HepG2 (cell line): ENCODE measurements around the gene MAP3K20. TPM values are rescaled to one million over a fixed set of nuclear protein-coding genes. Genes with fewer than 3 reads are reported as not detected.

Source experiments
- ATF7 ChIP-seq, 2 experiments: fragments of 450-650 bp in 1 of 2; sonication (generic) in 1 of 2; formaldehyde crosslinking in 1 of 2; IDR thresholded peaks; 2 replicates each; pipeline versions ENCODE4 v1.4.0 to v1.6.1; 2016 to 2020; ENCODE audit warnings: antibody characterized with exemption in 1 of 2, mild to moderate bottlenecking in 1 of 2, missing genetic modification reagents in 1 of 2
- EEA1 ChIP-seq: sonication (generic); formaldehyde crosslinking; IDR thresholded peaks from 2 replicates; pipeline ENCODE4 v1.5.1; 2020; ENCODE audit warnings: mild to moderate bottlenecking, missing genetic modification reagents, borderline replicate concordance
- NONO ChIP-seq, 2 experiments: fragments of 450-650 bp in 1 of 2; sonication (generic) in 1 of 2; formaldehyde crosslinking in 1 of 2; IDR thresholded peaks in 1 of 2; conservative IDR thresholded peaks in 1 of 2; 2 replicates each; pipeline versions ENCODE4 v1.6.1 to v1.8.0; 2017 to 2022; ENCODE audit warnings: mild to moderate bottlenecking in 1 of 2, missing genetic modification reagents in 1 of 2, moderate library complexity in 1 of 2
- POLR2A ChIP-seq, 2 experiments: IDR thresholded peaks; 2 replicates each; pipeline ENCODE4 v1.6.1; 2011; ENCODE audit warnings: low read depth in 2 of 2, low read length in 2 of 2, mild to moderate bottlenecking in 1 of 2, moderate library complexity in 1 of 2; ENCODE audit not compliant: insufficient read depth in 1 of 2
- RARG ChIP-seq: sonication (generic); formaldehyde crosslinking; IDR thresholded peaks from 2 replicates; pipeline ENCODE4 v1.4.0; 2020; ENCODE audit warnings: low read depth, mild to moderate bottlenecking, missing genetic modification reagents
- SMC3 ChIP-seq: IDR thresholded peaks from 2 replicates; pipeline ENCODE4 v1.6.1; 2011; ENCODE audit warnings: low read length, improper control_type of control experiment
- SMYD3 ChIP-seq: sonication (generic); formaldehyde crosslinking; IDR thresholded peaks from 2 replicates; pipeline ENCODE4 v1.8.1; 2023; ENCODE audit warnings: mild to moderate bottlenecking, missing genetic modification reagents
- SP1 ChIP-seq, 2 experiments: fragments of 450-650 bp in 1 of 2; sonication (generic) in 1 of 2; formaldehyde crosslinking in 1 of 2; IDR thresholded peaks; 2 replicates each; pipeline versions ENCODE4 v1.4.0 to v1.6.1; 2016 to 2020; ENCODE audit warnings: missing genetic modification reagents in 1 of 2
- SSRP1 ChIP-seq: IDR thresholded peaks from 2 replicates; pipeline ENCODE4 v1.6.1; 2016; ENCODE audit warnings: control low read depth
- TSC22D2 ChIP-seq: sonication (generic); formaldehyde crosslinking; IDR thresholded peaks from 2 replicates; pipeline ENCODE4 v1.5.1; 2020; ENCODE audit warnings: missing genetic modification reagents, mild to moderate bottlenecking, borderline replicate concordance
- ZBTB1 ChIP-seq: sonication (generic); formaldehyde crosslinking; IDR thresholded peaks from 2 replicates; pipeline ENCODE4 v1.4.0; 2020; ENCODE audit warnings: missing genetic modification reagents, borderline replicate concordance
- ZBTB20 ChIP-seq: sonication (generic); formaldehyde crosslinking; IDR thresholded peaks from 2 replicates; pipeline ENCODE4 v1.8.1; 2023; ENCODE audit warnings: missing genetic modification reagents, low read depth, mild to moderate bottlenecking, borderline replicate concordance
- ZNF224 ChIP-seq: sonication (generic); formaldehyde crosslinking; IDR thresholded peaks from 2 replicates; pipeline ENCODE4 v1.5.0; 2020; ENCODE audit warnings: mild to moderate bottlenecking, missing genetic modification reagents
- ZNF225 ChIP-seq: sonication (generic); formaldehyde crosslinking; IDR thresholded peaks from 2 replicates; pipeline ENCODE4 v1.4.0; 2020; ENCODE audit warnings: mild to moderate bottlenecking, missing genetic modification reagents
- ZNF549 ChIP-seq: sonication (generic); formaldehyde crosslinking; IDR thresholded peaks from 2 replicates; pipeline ENCODE4 v1.5.0; 2020; ENCODE audit warnings: missing genetic modification reagents
- ZNF558 ChIP-seq: sonication (generic); formaldehyde crosslinking; IDR thresholded peaks from 2 replicates; pipeline ENCODE4 v1.9.0; 2022; ENCODE audit warnings: mild to moderate bottlenecking, missing genetic modification reagents, borderline replicate concordance
- ZNF747 ChIP-seq: sonication (generic); formaldehyde crosslinking; IDR thresholded peaks from 2 replicates; pipeline ENCODE4 v1.8.1; 2023; ENCODE audit warnings: missing genetic modification reagents, mild to moderate bottlenecking, borderline replicate concordance
- ZNF792 ChIP-seq: IDR thresholded peaks from 2 replicates; pipeline ENCODE4 v1.6.1; 2016
- polyA plus RNA-seq, 8 experiments: library from polyadenylated mRNA; depleted of rRNA in 3 of 8; stranded (reverse) in 7 of 8; unstranded in 1 of 8; fragments of >200 nt; fragmentation: Illumina TruSeq in 4 of 8; extraction: Trizol in 4 of 8; gene quantifications; 2 replicates each; pipeline versions ENCODE4 v1.2.1 to v1.2.3, GENCODE V29; 2011 to 2016; ENCODE audit warnings: low read depth in 4 of 8, missing spikeins in 1 of 8, mixed read lengths in 1 of 8; ENCODE audit not compliant: insufficient read depth in 1 of 8
- total RNA-seq, 5 experiments: library from RNA; depleted of rRNA; stranded (reverse); fragments of >200 nt; fragmentation: Illumina TruSeq; extraction: Trizol; gene quantifications; 2 replicates each; pipeline ENCODE4 v1.2.3, GENCODE V29; 2016; ENCODE audit warnings: low read depth in 1 of 5
- TF ChIP-seq, protein P1 (sequence below): sonication (generic); formaldehyde crosslinking; IDR thresholded peaks from 2 replicates; pipeline ENCODE4 v1.8.0; 2022; ENCODE audit warnings: missing genetic modification reagents, mild to moderate bottlenecking, borderline replicate concordance
- TF ChIP-seq, protein P2 (sequence below): sonication (generic); formaldehyde crosslinking; IDR thresholded peaks from 2 replicates; pipeline ENCODE4 v1.9.0; 2021; ENCODE audit warnings: missing genetic modification reagents, borderline replicate concordance
- TF ChIP-seq, protein P3 (sequence below): sonication (generic); formaldehyde crosslinking; IDR thresholded peaks from 2 replicates; pipeline ENCODE4 v1.5.0; 2020; ENCODE audit warnings: mild to moderate bottlenecking, low read depth, missing genetic modification reagents, borderline replicate concordance
- TF ChIP-seq, protein P4 (sequence below): sonication (generic); formaldehyde crosslinking; IDR thresholded peaks from 2 replicates; pipeline ENCODE4 v1.5.0; 2020; ENCODE audit warnings: missing genetic modification reagents
- TF ChIP-seq, protein P5 (sequence below): IDR thresholded peaks from 2 replicates; pipeline ENCODE4 v1.4.0; 2020; ENCODE audit warnings: mild to moderate bottlenecking, missing genetic modification reagents

Gene MAP3K20
- total and polyA plus RNA-seq, 2 of the 13 experiments (the other 11 are each of a cell fraction or from before 2014, with no cell fraction given), result 5.2 to 13.5 TPM

DNA sequence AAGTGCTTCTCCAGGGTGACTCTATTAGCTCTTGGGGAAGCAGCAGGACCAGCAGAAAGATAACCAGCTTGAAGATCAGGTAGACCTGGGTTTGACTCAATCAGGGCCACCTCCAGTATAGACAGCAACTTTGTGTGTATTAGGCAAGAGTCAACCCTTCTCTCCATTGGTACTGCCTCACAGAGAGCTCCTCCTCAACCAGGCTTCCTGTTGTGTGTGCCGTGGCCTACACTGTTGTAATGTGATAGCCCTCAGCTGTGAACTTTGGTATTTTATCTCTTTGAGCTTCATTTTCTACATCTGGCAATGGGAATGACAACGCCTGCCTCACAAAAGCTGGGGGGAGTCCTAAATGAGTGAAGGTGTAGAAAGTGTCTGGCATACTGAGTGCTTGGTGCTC, 17.0 kb upstream of the MAP3K20 start (continued):
- TF ChIP-seq, protein P1, sequence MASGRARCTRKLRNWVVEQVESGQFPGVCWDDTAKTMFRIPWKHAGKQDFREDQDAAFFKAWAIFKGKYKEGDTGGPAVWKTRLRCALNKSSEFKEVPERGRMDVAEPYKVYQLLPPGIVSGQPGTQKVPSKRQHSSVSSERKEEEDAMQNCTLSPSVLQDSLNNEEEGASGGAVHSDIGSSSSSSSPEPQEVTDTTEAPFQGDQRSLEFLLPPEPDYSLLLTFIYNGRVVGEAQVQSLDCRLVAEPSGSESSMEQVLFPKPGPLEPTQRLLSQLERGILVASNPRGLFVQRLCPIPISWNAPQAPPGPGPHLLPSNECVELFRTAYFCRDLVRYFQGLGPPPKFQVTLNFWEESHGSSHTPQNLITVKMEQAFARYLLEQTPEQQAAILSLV (CRISPR knock-in tag), result no peak
- TF ChIP-seq NONO (IDR thresholded peaks at IDR 0.05), result no peak
- no peak for TF ChIP-seq NONO (CRISPR knock-in tag; conservative IDR thresholded peaks at IDR 0.05)
- TF ChIP-seq ZNF549, result no peak
- no peak for TF ChIP-seq ZBTB1
- no peak for TF ChIP-seq ZNF224 (CRISPR knock-in tag)
- TF ChIP-seq ZNF747 (CRISPR knock-in tag), result no peak
- no peak for TF ChIP-seq SSRP1
- TF ChIP-seq, protein P2, sequence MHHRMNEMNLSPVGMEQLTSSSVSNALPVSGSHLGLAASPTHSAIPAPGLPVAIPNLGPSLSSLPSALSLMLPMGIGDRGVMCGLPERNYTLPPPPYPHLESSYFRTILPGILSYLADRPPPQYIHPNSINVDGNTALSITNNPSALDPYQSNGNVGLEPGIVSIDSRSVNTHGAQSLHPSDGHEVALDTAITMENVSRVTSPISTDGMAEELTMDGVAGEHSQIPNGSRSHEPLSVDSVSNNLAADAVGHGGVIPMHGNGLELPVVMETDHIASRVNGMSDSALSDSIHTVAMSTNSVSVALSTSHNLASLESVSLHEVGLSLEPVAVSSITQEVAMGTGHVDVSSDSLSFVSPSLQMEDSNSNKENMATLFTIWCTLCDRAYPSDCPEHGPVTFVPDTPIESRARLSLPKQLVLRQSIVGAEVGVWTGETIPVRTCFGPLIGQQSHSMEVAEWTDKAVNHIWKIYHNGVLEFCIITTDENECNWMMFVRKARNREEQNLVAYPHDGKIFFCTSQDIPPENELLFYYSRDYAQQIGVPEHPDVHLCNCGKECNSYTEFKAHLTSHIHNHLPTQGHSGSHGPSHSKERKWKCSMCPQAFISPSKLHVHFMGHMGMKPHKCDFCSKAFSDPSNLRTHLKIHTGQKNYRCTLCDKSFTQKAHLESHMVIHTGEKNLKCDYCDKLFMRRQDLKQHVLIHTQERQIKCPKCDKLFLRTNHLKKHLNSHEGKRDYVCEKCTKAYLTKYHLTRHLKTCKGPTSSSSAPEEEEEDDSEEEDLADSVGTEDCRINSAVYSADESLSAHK (CRISPR knock-in tag), result no peak
- TF ChIP-seq TSC22D2, result no peak
- TF ChIP-seq SMC3, result no peak
- TF ChIP-seq ZNF792 (CRISPR knock-in tag), result no peak
- no peak for TF ChIP-seq SP1 (IDR thresholded peaks at IDR 0.05)
- TF ChIP-seq SP1 (CRISPR knock-in tag; IDR thresholded peaks at IDR 0.05), result no peak
- TF ChIP-seq, protein P3, sequence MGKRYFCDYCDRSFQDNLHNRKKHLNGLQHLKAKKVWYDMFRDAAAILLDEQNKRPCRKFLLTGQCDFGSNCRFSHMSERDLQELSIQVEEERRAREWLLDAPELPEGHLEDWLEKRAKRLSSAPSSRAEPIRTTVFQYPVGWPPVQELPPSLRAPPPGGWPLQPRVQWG (CRISPR knock-in tag), result no peak
- no peak for TF ChIP-seq ZNF558 (CRISPR knock-in tag)
- TF ChIP-seq ZBTB20 (CRISPR knock-in tag), result no peak
- no peak for TF ChIP-seq ZNF225 (CRISPR knock-in tag)
- TF ChIP-seq, protein P4, sequence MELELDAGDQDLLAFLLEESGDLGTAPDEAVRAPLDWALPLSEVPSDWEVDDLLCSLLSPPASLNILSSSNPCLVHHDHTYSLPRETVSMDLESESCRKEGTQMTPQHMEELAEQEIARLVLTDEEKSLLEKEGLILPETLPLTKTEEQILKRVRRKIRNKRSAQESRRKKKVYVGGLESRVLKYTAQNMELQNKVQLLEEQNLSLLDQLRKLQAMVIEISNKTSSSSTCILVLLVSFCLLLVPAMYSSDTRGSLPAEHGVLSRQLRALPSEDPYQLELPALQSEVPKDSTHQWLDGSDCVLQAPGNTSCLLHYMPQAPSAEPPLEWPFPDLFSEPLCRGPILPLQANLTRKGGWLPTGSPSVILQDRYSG (CRISPR knock-in tag), result no peak
- no peak for TF ChIP-seq POLR2A (IDR thresholded peaks at IDR 0.05; ENCODE audit: insufficient read depth in 1 of 2, low read depth in 2 of 2, low read length in 2 of 2)
- TF ChIP-seq ATF7 (IDR thresholded peaks at IDR 0.05), result no peak
- no peak for TF ChIP-seq ATF7 (CRISPR knock-in tag; IDR thresholded peaks at IDR 0.05)
- no peak for TF ChIP-seq RARG (CRISPR knock-in tag)
- TF ChIP-seq, protein P5, sequence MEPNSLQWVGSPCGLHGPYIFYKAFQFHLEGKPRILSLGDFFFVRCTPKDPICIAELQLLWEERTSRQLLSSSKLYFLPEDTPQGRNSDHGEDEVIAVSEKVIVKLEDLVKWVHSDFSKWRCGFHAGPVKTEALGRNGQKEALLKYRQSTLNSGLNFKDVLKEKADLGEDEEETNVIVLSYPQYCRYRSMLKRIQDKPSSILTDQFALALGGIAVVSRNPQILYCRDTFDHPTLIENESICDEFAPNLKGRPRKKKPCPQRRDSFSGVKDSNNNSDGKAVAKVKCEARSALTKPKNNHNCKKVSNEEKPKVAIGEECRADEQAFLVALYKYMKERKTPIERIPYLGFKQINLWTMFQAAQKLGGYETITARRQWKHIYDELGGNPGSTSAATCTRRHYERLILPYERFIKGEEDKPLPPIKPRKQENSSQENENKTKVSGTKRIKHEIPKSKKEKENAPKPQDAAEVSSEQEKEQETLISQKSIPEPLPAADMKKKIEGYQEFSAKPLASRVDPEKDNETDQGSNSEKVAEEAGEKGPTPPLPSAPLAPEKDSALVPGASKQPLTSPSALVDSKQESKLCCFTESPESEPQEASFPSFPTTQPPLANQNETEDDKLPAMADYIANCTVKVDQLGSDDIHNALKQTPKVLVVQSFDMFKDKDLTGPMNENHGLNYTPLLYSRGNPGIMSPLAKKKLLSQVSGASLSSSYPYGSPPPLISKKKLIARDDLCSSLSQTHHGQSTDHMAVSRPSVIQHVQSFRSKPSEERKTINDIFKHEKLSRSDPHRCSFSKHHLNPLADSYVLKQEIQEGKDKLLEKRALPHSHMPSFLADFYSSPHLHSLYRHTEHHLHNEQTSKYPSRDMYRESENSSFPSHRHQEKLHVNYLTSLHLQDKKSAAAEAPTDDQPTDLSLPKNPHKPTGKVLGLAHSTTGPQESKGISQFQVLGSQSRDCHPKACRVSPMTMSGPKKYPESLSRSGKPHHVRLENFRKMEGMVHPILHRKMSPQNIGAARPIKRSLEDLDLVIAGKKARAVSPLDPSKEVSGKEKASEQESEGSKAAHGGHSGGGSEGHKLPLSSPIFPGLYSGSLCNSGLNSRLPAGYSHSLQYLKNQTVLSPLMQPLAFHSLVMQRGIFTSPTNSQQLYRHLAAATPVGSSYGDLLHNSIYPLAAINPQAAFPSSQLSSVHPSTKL (CRISPR knock-in tag), result peak; percentile 55
- TF ChIP-seq EEA1, result no peak
- TF ChIP-seq SMYD3 (CRISPR knock-in tag), result no peak
